Activated naive CD4-positive, alpha-beta T cell treated with anti-CD3 and anti-CD28 coated beads, Interleukin-2, amount 50 U/mL, for 72 hours (primary cell): ENCODE data around the gene SPAG4. TPM values are rescaled to one million over a fixed set of nuclear protein-coding genes. Genes with fewer than 3 reads are reported as not detected.

Experiments used
- ATAC-seq, 2 donors: fragments of 150-1000 bp; cut with Tn5 transposase; 2 replicates each; pipeline ENCODE4 v1.10.0; 2021; ENCODE audit warnings: mild to moderate bottlenecking in 2 of 2, moderate library complexity in 2 of 2
- DNase-seq, 2 donors: peaks; one replicate each; pipeline ENCODE4 v3.0.0; 2021 to 2022; ENCODE audit warnings: low spot score in 2 of 2
- H3K27ac Mint-ChIP-seq, 2 donors: one replicate each; pipeline ENCODE4 v1.8.0; 2022; ENCODE audit warnings: mild to moderate bottlenecking in 2 of 2, mixed read lengths in 2 of 2
- H3K36me3 Mint-ChIP-seq, 2 donors: one replicate each; pipeline ENCODE4 v1.8.0; 2022; ENCODE audit warnings: mixed read lengths in 2 of 2
- H3K9me3 Mint-ChIP-seq, 2 donors: one replicate each; pipeline ENCODE4 v1.8.0; 2022; ENCODE audit warnings: mixed read lengths in 2 of 2
- total RNA-seq, 2 donors: library from RNA; stranded (reverse); gene quantifications; one replicate each; pipeline ENCODE4 v1.2.3, GENCODE V29; 2022

The SPAG4 gene, protein sequence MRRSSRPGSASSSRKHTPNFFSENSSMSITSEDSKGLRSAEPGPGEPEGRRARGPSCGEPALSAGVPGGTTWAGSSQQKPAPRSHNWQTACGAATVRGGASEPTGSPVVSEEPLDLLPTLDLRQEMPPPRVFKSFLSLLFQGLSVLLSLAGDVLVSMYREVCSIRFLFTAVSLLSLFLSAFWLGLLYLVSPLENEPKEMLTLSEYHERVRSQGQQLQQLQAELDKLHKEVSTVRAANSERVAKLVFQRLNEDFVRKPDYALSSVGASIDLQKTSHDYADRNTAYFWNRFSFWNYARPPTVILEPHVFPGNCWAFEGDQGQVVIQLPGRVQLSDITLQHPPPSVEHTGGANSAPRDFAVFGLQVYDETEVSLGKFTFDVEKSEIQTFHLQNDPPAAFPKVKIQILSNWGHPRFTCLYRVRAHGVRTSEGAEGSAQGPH
- 10 to 100 TPM in 1 of 2 donors, 1 to 10 TPM in 1; 9.6 to 13.2 TPM for total RNA-seq

DNA sequence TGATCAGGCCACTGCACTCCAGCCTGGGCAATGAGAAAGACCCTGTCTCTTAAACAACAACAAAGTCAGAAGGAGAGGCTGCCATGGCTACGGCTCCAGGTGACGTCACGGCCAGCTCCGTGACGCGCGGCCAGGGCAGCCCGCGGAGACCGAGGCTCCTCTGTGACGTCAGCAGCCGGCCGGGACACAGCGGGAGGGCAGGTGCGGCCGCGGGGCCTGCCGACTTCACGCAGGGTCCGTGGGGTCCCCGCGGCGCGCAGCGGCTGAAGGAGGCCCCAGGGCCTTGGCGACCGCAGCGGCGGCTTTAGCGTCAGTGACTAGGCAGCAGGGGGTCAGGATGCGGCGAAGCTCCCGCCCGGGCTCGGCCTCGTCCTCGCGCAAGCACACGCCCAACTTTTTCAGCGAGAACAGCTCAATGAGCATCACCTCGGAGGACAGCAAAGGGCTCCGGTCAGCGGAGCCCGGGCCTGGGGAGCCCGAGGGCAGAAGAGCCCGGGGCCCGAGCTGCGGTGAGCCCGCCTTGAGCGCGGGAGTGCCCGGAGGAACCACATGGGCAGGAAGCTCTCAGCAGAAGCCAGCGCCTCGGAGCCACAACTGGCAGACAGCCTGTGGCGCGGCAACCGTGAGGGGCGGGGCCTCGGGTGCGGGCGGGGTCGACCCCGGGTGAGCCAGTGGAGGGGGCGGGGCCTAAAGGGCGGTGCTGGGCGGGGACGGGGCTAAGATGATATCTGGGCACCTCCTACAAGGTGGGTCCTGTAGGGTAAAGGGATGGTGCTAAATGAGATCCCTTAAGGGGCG, at the start of gene SPAG4:
Gene SPAG4 (plus strand): TSS at position 163 of the 798 bp plus-strand sequence. CDS start 175 bp downstream, at position 338.
- ATAC-seq, result peak; percentile 83 to 86
- peak within 1 kb of the TSS; percentile 90 to 95 for H3K27ac Mint-ChIP-seq
- H3K36me3 Mint-ChIP-seq, result no peaks in the 10 kb centered on the region
- H3K9me3 Mint-ChIP-seq, result no peaks in the 10 kb centered on the region
- DNase-seq, result peak; percentile 98 to 100

DNA sequence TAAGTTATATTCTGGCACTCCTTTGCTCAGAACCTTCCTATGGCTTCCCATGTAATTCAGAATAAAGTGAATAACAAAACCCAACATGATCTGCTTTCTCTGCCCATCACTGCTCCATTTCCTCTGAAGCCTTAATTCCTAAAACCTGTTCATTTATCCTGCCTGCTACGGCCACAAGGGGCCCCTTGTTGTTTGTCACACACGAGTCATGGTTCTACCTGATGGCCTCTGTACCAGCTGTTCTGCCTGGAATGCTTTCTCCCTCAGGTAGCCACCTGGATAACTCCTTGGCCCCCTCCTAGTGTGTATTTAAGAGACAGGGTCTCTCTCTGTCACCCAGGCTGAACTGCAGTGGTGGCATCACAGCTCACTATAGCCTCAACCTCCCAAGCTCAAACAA, 47.0 kb upstream of the SPAG4 start:
- H3K27ac Mint-ChIP-seq, result no peak overlapping the region
- DNase-seq (no peak), ATAC-seq (no peak)
- H3K9me3 Mint-ChIP-seq, result peaks cover 5% of the 10 kb centered on the region in 2 donors
- peaks cover 6 to 8% of the 10 kb centered on the region in 2 donors for H3K36me3 Mint-ChIP-seq

DNA sequence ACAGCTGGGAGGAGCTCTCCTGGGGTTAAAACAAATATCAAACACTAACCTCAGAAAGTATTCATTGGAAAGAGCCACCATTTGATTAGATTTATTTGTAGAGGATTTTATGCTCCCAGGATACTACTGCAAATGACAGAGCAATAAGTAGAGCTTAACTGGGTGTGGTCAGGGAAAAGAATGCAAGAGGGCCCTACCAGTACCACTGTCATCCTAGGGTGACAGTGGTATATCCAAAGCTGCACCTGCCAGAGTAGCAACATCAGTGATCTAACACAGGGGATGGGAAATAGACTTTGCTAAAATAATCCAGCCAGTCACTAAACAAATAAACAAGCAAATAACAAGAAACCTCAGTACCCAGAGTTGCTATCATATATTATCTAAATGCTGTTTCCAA, 44.1 kb upstream of the SPAG4 start:
- DNase-seq (no peak), ATAC-seq (no peak)
- Mint-ChIP-seq H3K36me3 (peaks cover 6 to 8% of the 10 kb centered on the region in 2 donors), H3K27ac (no peak overlapping the region), H3K9me3 (peaks cover 5% of the 10 kb centered on the region in 2 donors)

DNA sequence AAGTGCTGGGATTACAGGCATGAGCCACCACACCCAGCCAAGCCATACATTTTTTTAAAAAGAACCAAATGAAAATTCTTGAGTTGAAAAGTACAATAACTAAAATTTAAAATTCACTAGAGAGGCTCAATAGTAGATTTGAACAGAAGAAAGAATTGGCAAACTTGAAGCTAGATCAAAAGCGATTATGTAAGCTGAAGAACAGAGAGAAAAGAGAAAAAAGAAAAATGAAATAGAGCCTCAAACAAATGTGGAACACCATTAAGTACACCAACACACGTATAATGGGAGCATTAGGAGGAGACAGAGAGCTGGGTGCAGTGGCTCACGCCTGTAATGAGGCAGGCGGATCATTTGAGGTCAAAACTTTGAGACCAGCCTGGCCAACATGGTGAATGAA, 42.8 kb upstream of the SPAG4 start:
- H3K27ac Mint-ChIP-seq, result peak overlapping the region in 1 of 2 donors; percentile 13
- peaks cover 5% of the 10 kb centered on the region in 2 donors for H3K9me3 Mint-ChIP-seq
- ATAC-seq (no peak), DNase-seq (no peak)
- H3K36me3 Mint-ChIP-seq, result peaks cover 6 to 8% of the 10 kb centered on the region in 2 donors

DNA sequence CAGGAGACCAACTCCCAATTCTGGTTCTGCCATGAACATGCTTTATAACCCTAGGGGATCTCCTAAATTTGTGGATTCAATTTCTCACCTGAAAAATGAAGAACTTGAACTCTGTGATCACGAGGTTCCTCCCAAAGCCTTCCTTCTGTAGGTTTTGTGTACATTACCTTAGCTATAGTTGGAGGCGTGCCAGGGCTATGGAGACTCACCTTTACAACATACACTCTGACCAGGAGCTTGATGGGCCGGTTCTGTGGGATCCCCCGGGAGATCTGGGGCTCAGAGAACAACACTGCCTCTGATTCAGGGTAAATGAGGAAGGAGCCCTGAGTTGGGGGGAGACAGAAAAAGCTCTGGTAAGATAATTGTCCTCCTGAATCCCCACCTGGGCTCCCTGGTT, 39.7 kb upstream of the SPAG4 start:
- H3K36me3 Mint-ChIP-seq, result peaks cover 6 to 8% of the 10 kb centered on the region in 2 donors
- peaks cover 5% of the 10 kb centered on the region in 2 donors for H3K9me3 Mint-ChIP-seq
- DNase-seq (no peak), ATAC-seq (no peak)
- no peak overlapping the region for H3K27ac Mint-ChIP-seq

DNA sequence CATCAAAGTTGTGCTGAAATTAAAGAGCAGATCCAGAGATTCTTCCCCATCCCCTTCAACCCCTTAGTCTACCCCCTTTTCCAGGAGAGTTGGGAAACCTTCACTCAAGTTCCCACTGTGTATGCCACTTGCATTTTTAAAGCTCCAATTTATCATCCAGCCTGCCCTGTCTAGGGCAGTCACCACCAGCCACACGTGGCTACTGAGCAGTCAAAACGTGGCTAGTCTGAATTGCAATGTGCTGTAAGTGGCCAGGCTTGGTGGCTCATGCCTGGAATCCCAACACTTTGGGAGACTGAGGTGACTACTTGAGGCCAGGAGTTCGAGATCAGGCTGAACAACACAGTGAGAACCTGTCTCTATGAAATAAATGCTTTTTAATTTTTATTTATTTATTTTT, 38.8 kb upstream of the SPAG4 start:
- no peak overlapping the region for H3K27ac Mint-ChIP-seq
- peaks cover 5% of the 10 kb centered on the region in 2 donors for H3K9me3 Mint-ChIP-seq
- ATAC-seq (no peak), DNase-seq (no peak)
- H3K36me3 Mint-ChIP-seq, result peaks cover 6 to 8% of the 10 kb centered on the region in 2 donors

DNA sequence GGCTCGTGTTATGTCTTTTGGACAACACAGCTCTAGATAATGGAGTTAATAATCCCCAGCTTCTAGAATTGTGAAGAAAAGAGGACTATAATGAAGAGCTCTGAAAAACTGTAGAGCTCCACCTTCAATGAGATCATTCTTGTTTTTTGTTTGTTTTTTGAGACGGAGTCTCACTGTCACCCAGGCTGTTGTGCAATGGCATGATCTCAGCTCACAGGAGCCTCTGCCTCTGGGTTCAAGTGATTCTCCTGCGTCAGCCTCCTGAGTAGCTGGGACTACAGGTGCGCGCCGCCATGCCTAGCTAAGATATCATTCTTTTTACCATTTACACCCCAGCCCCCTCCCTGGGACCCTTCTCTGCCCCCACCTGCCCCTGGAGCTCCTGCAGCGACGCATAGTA, 37.2 kb upstream of the SPAG4 start:
- no peak for ATAC-seq
- H3K27ac Mint-ChIP-seq, result no peak overlapping the region
- H3K9me3 Mint-ChIP-seq, result no peaks in the 10 kb centered on the region
- H3K36me3 Mint-ChIP-seq, result no peaks in the 10 kb centered on the region
- no peak for DNase-seq

DNA sequence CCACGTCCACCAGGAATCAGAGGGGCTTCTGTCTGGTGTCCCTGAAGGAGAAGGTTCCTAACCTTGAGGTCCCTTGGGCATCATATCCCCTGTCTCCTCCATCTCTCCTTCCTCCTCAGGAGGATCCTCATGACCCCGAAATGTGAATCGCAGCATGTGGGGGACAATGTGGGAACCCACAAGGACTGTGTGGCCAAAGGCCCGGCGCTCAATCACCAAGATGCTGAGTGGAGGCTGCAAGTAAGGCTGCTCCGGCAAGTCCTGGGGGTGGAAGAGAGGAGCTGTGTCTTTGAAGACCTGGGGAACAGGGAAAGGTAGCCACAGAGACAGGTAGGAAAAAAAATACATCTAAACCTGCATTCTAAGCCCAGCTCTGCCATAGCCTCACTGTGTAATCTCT, 36.4 kb upstream of the SPAG4 start:
- no peak for ATAC-seq
- no peak for DNase-seq
- no peak overlapping the region for H3K27ac Mint-ChIP-seq
- no peaks in the 10 kb centered on the region for H3K9me3 Mint-ChIP-seq
- H3K36me3 Mint-ChIP-seq, result no peaks in the 10 kb centered on the region

DNA sequence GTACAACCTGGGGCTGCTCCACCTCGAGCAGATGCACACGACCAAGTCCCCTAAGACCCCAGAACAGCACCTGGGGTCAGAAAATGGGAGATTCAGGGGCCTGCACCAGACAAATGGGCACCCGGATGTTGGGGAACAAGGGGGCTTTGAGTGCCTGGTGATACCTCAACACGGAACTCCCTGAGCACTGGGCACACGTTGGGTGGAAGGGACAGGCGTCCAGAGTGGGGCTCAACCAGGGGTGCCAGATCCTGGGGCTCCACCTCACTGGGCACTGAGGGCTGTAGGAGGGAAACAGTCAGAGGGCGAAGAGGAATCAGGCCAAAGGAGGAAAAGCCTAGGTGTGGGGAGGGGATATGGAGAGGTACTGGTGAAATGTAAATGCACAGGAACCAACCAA, 33.5 kb upstream of the SPAG4 start:
- H3K9me3 Mint-ChIP-seq, result no peaks in the 10 kb centered on the region
- ATAC-seq, result no peak
- no peak for DNase-seq
- no peaks in the 10 kb centered on the region for H3K36me3 Mint-ChIP-seq
- H3K27ac Mint-ChIP-seq, result no peak overlapping the region

DNA sequence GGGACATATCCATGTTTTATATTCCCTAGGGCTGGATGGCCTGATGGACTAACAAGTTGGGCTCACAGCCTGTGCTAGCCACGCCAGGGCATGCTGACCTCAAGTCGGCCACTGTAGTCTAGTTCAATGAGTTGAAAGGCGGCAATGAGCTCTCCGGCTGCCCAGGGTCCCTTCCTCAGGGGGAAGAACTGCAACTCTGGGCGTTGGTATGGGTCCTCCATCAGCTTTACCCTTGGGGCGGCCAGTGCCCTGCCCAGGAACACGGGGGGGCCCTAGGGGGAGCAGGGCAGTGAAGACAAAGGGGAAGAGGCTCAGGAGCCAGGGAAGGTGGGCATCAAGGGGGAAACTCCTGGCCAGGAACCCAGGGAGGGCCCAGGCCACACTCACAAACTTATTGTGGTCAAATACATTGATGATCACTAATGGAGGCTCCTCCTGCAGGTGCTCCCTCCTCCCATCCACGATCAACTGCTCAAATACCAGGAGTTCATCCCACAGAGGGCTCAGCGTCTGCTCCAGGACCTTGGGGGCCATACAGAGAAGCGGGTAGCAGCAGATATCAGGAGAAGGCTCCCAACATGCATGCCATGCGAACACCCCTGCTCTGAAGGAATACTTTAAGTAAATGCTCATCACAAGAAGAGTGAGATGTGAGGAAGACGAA, 32.8 kb upstream of the SPAG4 start:
- ATAC-seq (no peak), DNase-seq (no peak)
- Mint-ChIP-seq H3K27ac (no peak overlapping the region), H3K9me3 (no peaks in the 10 kb centered on the region), H3K36me3 (no peaks in the 10 kb centered on the region)

DNA sequence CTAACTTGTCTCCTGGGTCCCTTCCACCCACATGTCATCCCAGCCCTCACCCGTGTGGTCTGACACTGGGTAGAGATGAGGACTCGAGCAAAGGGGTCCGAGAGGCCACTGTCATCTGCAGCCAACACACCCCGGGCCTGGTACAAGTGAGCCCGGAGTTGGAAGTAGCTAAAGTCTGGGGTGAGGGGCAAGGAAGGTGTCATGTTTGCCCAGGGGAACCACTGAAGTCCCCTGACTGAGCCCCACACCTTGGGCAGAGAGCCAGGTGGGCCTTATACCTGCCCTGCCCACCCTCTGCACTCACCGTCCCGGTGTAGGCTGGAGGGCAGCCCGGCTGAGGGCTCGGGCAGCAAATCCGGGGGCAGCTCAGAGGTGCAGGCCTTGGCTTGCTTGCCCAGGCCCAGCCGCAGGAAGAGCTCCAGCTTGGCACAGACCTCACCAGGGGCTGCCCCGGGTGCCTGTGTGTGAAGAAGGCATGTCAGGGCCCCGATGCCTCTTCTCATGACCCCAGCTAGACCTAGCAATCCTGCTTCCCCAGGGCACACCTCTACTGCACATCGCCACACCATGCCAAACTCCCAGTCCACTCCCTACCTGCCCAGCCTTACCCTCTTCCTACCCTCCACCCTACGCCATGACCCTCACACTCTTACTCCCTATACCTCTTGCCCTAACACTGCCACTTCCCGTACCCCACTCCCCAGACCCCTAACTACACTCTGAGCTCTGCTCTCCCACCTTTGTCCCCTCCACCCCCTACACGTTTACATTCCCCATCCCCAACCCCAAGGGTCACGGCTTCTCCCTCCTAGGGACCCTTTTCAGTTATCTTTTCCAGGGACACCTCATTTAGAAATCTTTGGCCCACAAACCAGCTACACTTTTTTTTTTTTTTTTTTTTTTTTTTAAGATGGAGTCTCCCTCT, 31.7 kb upstream of the SPAG4 start:
- no peak for ATAC-seq
- no peaks in the 10 kb centered on the region for H3K36me3 Mint-ChIP-seq
- DNase-seq, result no peak
- no peak overlapping the region for H3K27ac Mint-ChIP-seq
- H3K9me3 Mint-ChIP-seq, result no peaks in the 10 kb centered on the region

DNA sequence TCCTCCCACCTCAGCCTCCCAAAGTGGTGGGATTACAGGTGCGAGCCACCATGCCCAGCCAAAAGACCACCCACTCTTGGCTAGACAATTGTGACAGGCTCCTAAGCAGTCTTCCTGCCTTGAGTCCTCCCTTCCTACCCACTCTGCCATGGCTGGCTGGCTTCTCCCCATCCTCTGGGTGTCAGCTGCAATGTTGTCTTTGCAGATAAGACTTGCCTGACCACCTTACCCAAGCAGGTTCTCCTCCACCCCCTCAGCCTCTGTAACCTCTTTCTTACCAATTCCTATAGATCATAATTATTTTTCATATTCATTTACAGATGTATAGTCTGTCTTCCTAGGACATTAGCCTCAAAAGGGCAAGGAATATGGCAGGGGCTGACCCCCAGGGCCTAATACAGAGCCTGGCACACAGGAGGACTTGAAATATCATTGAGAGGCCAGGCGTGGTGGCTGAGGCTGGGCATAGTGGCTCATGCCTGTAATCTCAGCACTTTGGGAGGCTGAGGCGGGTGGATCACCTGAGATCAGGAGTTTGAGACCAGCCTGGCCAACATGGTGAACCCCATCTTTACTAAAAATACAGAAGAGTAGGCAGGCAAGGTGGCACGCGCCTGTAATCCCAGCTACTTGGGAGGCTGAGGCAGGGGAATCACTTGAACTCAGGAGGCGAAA, 28.7 kb upstream of the SPAG4 start:
- Mint-ChIP-seq H3K9me3 (no peaks in the 10 kb centered on the region), H3K36me3 (no peaks in the 10 kb centered on the region), H3K27ac (no peak overlapping the region)
- DNase-seq (no peak), ATAC-seq (no peak)

DNA sequence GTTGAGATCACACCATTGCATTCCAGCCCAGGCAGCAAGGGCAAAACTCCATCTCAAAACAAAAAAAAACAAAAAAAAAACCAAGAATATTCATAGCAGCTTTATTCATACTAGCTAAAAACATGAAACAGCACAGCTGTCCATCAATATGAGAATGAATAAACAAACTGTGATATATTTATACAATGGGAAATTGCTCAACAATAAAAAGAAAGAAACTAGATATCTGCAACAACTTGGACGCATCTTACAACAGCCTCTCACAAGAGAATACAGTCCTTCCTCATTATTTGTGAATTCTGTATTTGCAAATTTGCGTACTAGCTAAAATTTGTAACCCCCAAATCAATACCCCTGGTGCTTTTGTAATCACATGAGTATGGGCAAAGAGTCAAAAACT, 28.2 kb upstream of the SPAG4 start:
- no peak for ATAC-seq
- no peaks in the 10 kb centered on the region for H3K9me3 Mint-ChIP-seq
- no peaks in the 10 kb centered on the region for H3K36me3 Mint-ChIP-seq
- no peak for DNase-seq
- no peak overlapping the region for H3K27ac Mint-ChIP-seq

DNA sequence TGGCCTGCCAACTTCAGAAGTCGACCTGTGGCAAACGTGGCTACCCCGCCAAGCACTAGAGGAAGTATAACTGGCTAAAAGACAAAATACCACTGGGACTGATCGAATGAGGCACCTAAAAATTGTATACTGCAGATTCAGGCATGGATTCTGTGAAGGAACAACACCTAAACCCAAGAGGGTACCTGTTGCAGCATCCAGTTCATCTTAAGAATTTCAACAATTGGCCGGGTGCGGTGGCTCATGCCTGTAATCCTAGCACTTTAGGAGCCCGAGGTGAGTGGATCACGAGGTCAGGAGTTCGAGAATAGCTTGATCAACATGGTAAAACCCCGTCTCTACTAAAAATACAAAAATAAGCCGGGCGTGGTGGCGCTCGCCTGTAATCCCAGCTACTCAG, 27.2 kb upstream of the SPAG4 start:
- no peaks in the 10 kb centered on the region for H3K36me3 Mint-ChIP-seq
- H3K9me3 Mint-ChIP-seq, result no peaks in the 10 kb centered on the region
- DNase-seq (no peak), ATAC-seq (no peak)
- H3K27ac Mint-ChIP-seq, result no peak overlapping the region

DNA sequence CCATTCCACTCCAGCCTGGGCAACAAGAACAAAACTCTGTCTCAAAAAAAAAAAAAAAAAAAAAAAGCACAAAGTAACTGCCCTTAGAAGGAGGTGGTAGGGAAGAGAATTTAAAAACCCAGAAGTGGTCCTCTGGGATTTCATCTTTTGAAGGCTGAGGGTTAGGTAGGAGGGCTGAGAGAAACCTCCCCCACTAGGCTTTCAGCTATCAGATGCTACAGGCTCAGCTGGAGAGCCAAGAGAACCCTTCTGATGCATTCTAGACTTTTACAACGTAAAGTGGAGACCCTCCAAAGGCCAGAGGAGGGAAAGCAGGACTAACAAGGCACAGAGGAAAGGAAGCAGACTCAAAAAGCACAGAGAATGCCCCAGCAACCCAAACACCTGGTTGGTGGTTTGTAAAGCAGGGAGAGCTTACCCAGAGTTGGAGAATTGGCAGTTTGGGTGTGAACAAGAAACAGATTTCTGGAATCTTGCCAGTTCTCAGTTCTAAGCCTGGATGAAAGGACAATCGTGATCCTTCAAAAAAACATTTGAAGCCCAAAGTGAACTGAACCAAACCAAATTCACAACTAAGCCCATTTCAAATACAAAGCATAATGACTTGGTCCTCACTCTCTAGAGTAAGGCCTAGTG, 23.2 kb upstream of the SPAG4 start:
- no peak overlapping the region for H3K27ac Mint-ChIP-seq
- ATAC-seq, result no peak
- no peaks in the 10 kb centered on the region for H3K36me3 Mint-ChIP-seq
- no peaks in the 10 kb centered on the region for H3K9me3 Mint-ChIP-seq
- no peak for DNase-seq
